CD8-positive, alpha-beta memory T cell (primary cell): Measurements from ENCODE around the gene RHPN2. TPM values are rescaled to one million over a fixed set of nuclear protein-coding genes. Genes with fewer than 3 reads are reported as not detected.

Source experiments
- CTCF ChIA-PET: fragments of 350-600 bp; sonication (Branson Sonifier 250); formaldehyde crosslinking; loops from one replicate; lab custom pipeline; 2021; ENCODE audit warnings: antibody characterized with exemption; lab: Charles Lee
- POLR2A ChIA-PET: fragments of 350-600 bp; sonication (Branson Sonifier 250); formaldehyde crosslinking; loops from one replicate; lab custom pipeline; 2021; ENCODE audit warnings: antibody characterized with exemption; lab: Charles Lee
- DNase-seq, 5 donors: peaks; one replicate each; pipeline versions ENCODE4 v3.0.0 to v3.0.0-alpha.2; 2020 to 2022; ENCODE audit warnings: mixed read lengths in 1 of 5
- H3K27ac ChIP-seq: one replicate; pipeline ENCODE4 v1.7.0; 2013; ENCODE audit warnings: low read depth, mild to moderate bottlenecking, low read length, moderate library complexity
- H3K27me3 ChIP-seq: 2 replicates; pipeline ENCODE4 v1.7.0; 2013; ENCODE audit warnings: low read length, mild to moderate bottlenecking; ENCODE audit not compliant: insufficient read depth, poor library complexity, severe bottlenecking
- H3K36me3 ChIP-seq: 2 replicates; pipeline ENCODE4 v1.7.0; 2013; ENCODE audit warnings: mild to moderate bottlenecking, low read length, moderate library complexity; ENCODE audit not compliant: insufficient read depth
- H3K4me1 ChIP-seq: 2 replicates; pipeline ENCODE4 v1.7.0; 2013; ENCODE audit warnings: mild to moderate bottlenecking, low read length, moderate library complexity; ENCODE audit not compliant: insufficient read depth
- H3K4me3 ChIP-seq: 2 replicates; pipeline ENCODE4 v1.7.0; 2013; ENCODE audit warnings: mild to moderate bottlenecking, low read length
- H3K9me3 ChIP-seq: 2 replicates; pipeline ENCODE4 v1.7.0; 2013; ENCODE audit warnings: mild to moderate bottlenecking, low read length
- H3K27ac Mint-ChIP-seq, 8 donors: one replicate each; pipeline ENCODE4 v1.8.0; 2020 to 2021; ENCODE audit warnings: mixed read lengths in 8 of 8, mild to moderate bottlenecking in 6 of 8, inconsistent platforms in 3 of 8, moderate library complexity in 3 of 8
- H3K27me3 Mint-ChIP-seq, 2 donors: one replicate each; pipeline ENCODE4 v1.8.0; 2020 to 2021; ENCODE audit warnings: mixed read lengths in 2 of 2, mild to moderate bottlenecking in 1 of 2, moderate library complexity in 1 of 2
- H3K36me3 Mint-ChIP-seq, 3 donors: one replicate each; pipeline ENCODE4 v1.8.0; 2020 to 2021; ENCODE audit warnings: mixed read lengths in 3 of 3, inconsistent platforms in 1 of 3, mild to moderate bottlenecking in 1 of 3
- H3K4me1 Mint-ChIP-seq, 3 donors: one replicate each; pipeline ENCODE4 v1.8.0; 2020 to 2021; ENCODE audit warnings: mixed read lengths in 3 of 3, inconsistent platforms in 1 of 3, mild to moderate bottlenecking in 1 of 3
- H3K4me3 Mint-ChIP-seq, 7 donors: one replicate each; pipeline ENCODE4 v1.8.0; 2020 to 2021; ENCODE audit warnings: mixed read lengths in 7 of 7, mild to moderate bottlenecking in 6 of 7, moderate library complexity in 4 of 7, inconsistent platforms in 2 of 7
- H3K9me3 Mint-ChIP-seq, 5 donors: one replicate each; pipeline ENCODE4 v1.8.0; 2020 to 2022; ENCODE audit warnings: mixed read lengths in 5 of 5, mild to moderate bottlenecking in 3 of 5, moderate library complexity in 2 of 5, inconsistent platforms in 1 of 5
- polyA plus RNA-seq: library from polyadenylated mRNA; unstranded; fragments of 300-500 nt; fragmentation: Illumina TruSeq; gene quantifications from one replicate; pipeline ENCODE4 v1.2.3, GENCODE V29; 2021
- total RNA-seq, 2 experiments: library from RNA; stranded (reverse); gene quantifications; one replicate each; pipeline ENCODE4 v1.2.3, GENCODE V29; 2021

RHPN2 gene
- total RNA-seq (1 to 10 TPM; 1.1 to 2.0 TPM), polyA plus RNA-seq (0.32 TPM)

- peaks cover 0 to 4% (median 0%) of the 10 kb centered on the region in 3 donors for H3K4me1 Mint-ChIP-seq
- Histone ChIP-seq H3K36me3 (no peaks in the 10 kb centered on the region), H3K9me3 (no peaks in the 10 kb centered on the region), H3K27me3 (no peaks in the 10 kb centered on the region), H3K27ac (no peak within 1 kb of the TSS), H3K4me3 (no peak within 1 kb of the TSS), H3K4me1 (no peaks in the 10 kb centered on the region)
- ChIA-PET CTCF (no interaction called here), POLR2A (no interaction called here)
- peaks cover 0 to 2% (median 0%) of the 10 kb centered on the region in 3 donors for H3K36me3 Mint-ChIP-seq
- H3K4me3 Mint-ChIP-seq: peak within 1 kb of the TSS; percentile 37 to 83 (median 62)
- peaks cover 22 to 24% of the 10 kb centered on the region in 2 donors for H3K27me3 Mint-ChIP-seq
- peak in 4 of 5 donors; percentile 7 to 26 (median 18) for DNase-seq
- peaks cover 0 to 2% (median 0%) of the 10 kb centered on the region in 5 donors for H3K9me3 Mint-ChIP-seq
- no peak within 1 kb of the TSS for H3K27ac Mint-ChIP-seq
These were observed at the start of gene RHPN2 for GRCh38 chr19:33064792-33065550. Gene RHPN2 (minus strand): TSS chr19:33064888. CDS start chr19:33064852, 36 bp downstream.

- ChIA-PET POLR2A (no interaction called here), CTCF (no interaction called here)
- DNase-seq: no peak
- Mint-ChIP-seq H3K9me3 (peaks cover 0 to 2% (median 0%) of the 10 kb centered on the region in 5 donors), H3K36me3 (peaks cover 15 to 85% (median 41%) of the 10 kb centered on the region in 3 donors), H3K4me3 (no peak overlapping the region), H3K27me3 (no peaks in the 10 kb centered on the region), H3K4me1 (no peaks in the 10 kb centered on the region), H3K27ac (peak overlapping the region in 1 of 8 donors; percentile 68)
- Histone ChIP-seq H3K27ac (no peak overlapping the region), H3K27me3 (no peaks in the 10 kb centered on the region), H3K36me3 (peaks cover 25% of the 10 kb centered on the region), H3K4me1 (no peaks in the 10 kb centered on the region), H3K9me3 (no peaks in the 10 kb centered on the region), H3K4me3 (no peak overlapping the region)
These were observed 49.6 kb upstream of the RHPN2 start for GRCh38 chr19:33114312-33114711.

- ChIA-PET CTCF (no interaction called here), POLR2A (no interaction called here)
- no peaks in the 10 kb centered on the region for H3K27me3 Mint-ChIP-seq
- H3K4me3 Mint-ChIP-seq: no peak overlapping the region
- no peaks in the 10 kb centered on the region for H3K4me1 Mint-ChIP-seq
- H3K36me3 ChIP-seq: peaks cover 38% of the 10 kb centered on the region
- no peaks in the 10 kb centered on the region for H3K9me3 ChIP-seq
- H3K4me3 ChIP-seq: no peak overlapping the region
- H3K36me3 Mint-ChIP-seq: peaks cover 17 to 84% (median 33%) of the 10 kb centered on the region in 3 donors
- no peak overlapping the region for H3K27ac Mint-ChIP-seq
- no peaks in the 10 kb centered on the region for H3K4me1 ChIP-seq
- no peaks in the 10 kb centered on the region for H3K27me3 ChIP-seq
- no peak overlapping the region for H3K27ac ChIP-seq
- H3K9me3 Mint-ChIP-seq: peaks cover 0 to 2% (median 0%) of the 10 kb centered on the region in 5 donors
- no peak for DNase-seq
These were observed 46.9 kb upstream of the RHPN2 start for GRCh38 chr19:33111587-33111986.

GRCh38 chr19:33110137-33110910 lies 45.6 kb upstream of the RHPN2 start:
- Histone ChIP-seq H3K27me3 (no peaks in the 10 kb centered on the region), H3K4me3 (no peak overlapping the region), H3K36me3 (peaks cover 37% of the 10 kb centered on the region), H3K4me1 (no peaks in the 10 kb centered on the region), H3K27ac (no peak overlapping the region), H3K9me3 (no peaks in the 10 kb centered on the region)
- Mint-ChIP-seq H3K4me3 (no peak overlapping the region), H3K27ac (peak overlapping the region in 3 of 8 donors; percentile 33 to 43 (median 33)), H3K4me1 (no peaks in the 10 kb centered on the region), H3K36me3 (peaks cover 14 to 80% (median 27%) of the 10 kb centered on the region in 3 donors), H3K9me3 (no peaks in the 10 kb centered on the region), H3K27me3 (no peaks in the 10 kb centered on the region)
- no peak for DNase-seq
- CTCF ChIA-PET: no interaction called here
- POLR2A ChIA-PET: no interaction called here

GRCh38 chr19:33108161-33108560 lies 43.5 kb upstream of the RHPN2 start:
- Histone ChIP-seq H3K4me3 (no peak overlapping the region), H3K27me3 (no peaks in the 10 kb centered on the region), H3K36me3 (peaks cover 35% of the 10 kb centered on the region), H3K9me3 (no peaks in the 10 kb centered on the region), H3K27ac (no peak overlapping the region), H3K4me1 (no peaks in the 10 kb centered on the region)
- Mint-ChIP-seq H3K36me3 (peaks cover 6 to 77% (median 20%) of the 10 kb centered on the region in 3 donors), H3K27ac (peak overlapping the region in 1 of 8 donors; percentile 58), H3K4me1 (no peaks in the 10 kb centered on the region), H3K27me3 (no peaks in the 10 kb centered on the region), H3K4me3 (no peak overlapping the region), H3K9me3 (no peaks in the 10 kb centered on the region)
- ChIA-PET CTCF (no interaction called here), POLR2A (no interaction called here)
- DNase-seq: no peak

- POLR2A ChIA-PET: no interaction called here
- H3K9me3 Mint-ChIP-seq: no peaks in the 10 kb centered on the region
- Histone ChIP-seq H3K27me3 (no peaks in the 10 kb centered on the region), H3K4me3 (no peak overlapping the region), H3K4me1 (no peaks in the 10 kb centered on the region), H3K36me3 (peaks cover 38% of the 10 kb centered on the region), H3K9me3 (no peaks in the 10 kb centered on the region), H3K27ac (no peak overlapping the region)
- H3K4me1 Mint-ChIP-seq: no peaks in the 10 kb centered on the region
- no peak overlapping the region for H3K4me3 Mint-ChIP-seq
- peaks cover 17 to 70% (median 20%) of the 10 kb centered on the region in 3 donors for H3K36me3 Mint-ChIP-seq
- no peaks in the 10 kb centered on the region for H3K27me3 Mint-ChIP-seq
- no peak for DNase-seq
- H3K27ac Mint-ChIP-seq: no peak overlapping the region
- CTCF ChIA-PET: interaction anchor here (0.7 to 2.5 kb wide), 2 partner anchors 22 to 37 kb away, joined by 3 to 7 read pairs; no protein-coding TSS in a partner anchor
These were observed 38.2 kb upstream of the RHPN2 start for GRCh38 chr19:33102893-33103292.

GRCh38 chr19:33100894-33101644 lies 36.4 kb upstream of the RHPN2 start:
- H3K36me3 ChIP-seq: peaks cover 37% of the 10 kb centered on the region
- CTCF ChIA-PET: interaction anchor here (0.8 kb wide), 1 partner anchor 82 kb away, joined by 3 read pairs; no protein-coding TSS in a partner anchor
- peak overlapping the region in 1 of 8 donors; percentile 58 for H3K27ac Mint-ChIP-seq

More at GRCh38 chr19:33100894-33101644, 36.4 kb upstream of the RHPN2 start:
- H3K27me3 Mint-ChIP-seq: no peaks in the 10 kb centered on the region
- H3K4me1 Mint-ChIP-seq: peaks cover 0 to 6% (median 0%) of the 10 kb centered on the region in 3 donors
- DNase-seq: no peak
- H3K4me3 Mint-ChIP-seq: no peak overlapping the region
- H3K4me3 ChIP-seq: no peak overlapping the region
- no peak overlapping the region for H3K27ac ChIP-seq
- no peaks in the 10 kb centered on the region for H3K9me3 Mint-ChIP-seq
- no peaks in the 10 kb centered on the region for H3K9me3 ChIP-seq
- H3K36me3 Mint-ChIP-seq: peaks cover 16 to 67% (median 27%) of the 10 kb centered on the region in 3 donors
- no peaks in the 10 kb centered on the region for H3K4me1 ChIP-seq
- no peaks in the 10 kb centered on the region for H3K27me3 ChIP-seq
- POLR2A ChIA-PET: no interaction called here
